Umbilical cord (tissue), 2 donors: Measurements from ENCODE around the gene CTSW. TPM values are rescaled to one million over a fixed set of nuclear protein-coding genes. Genes with fewer than 3 reads are reported as not detected.
A peak's percentile ranks its signal among the peaks of the same experiment; 100 is the strongest.

Experiments
- DNase-seq: peaks from one replicate; pipeline ENCODE4 v3.0.0-alpha.2; 2015; ENCODE audit warnings: low spot score
- total RNA-seq: library from RNA; depleted of rRNA; stranded (reverse); fragments of >200 nt; gene quantifications from one replicate; pipeline ENCODE4 v1.2.3, GENCODE V29; 2014; ENCODE audit warnings: low replicate concordance; ENCODE audit not compliant: insufficient read depth

Gene CTSW
- total RNA-seq, 1 donor from 2014 or later: not detected

DNA sequence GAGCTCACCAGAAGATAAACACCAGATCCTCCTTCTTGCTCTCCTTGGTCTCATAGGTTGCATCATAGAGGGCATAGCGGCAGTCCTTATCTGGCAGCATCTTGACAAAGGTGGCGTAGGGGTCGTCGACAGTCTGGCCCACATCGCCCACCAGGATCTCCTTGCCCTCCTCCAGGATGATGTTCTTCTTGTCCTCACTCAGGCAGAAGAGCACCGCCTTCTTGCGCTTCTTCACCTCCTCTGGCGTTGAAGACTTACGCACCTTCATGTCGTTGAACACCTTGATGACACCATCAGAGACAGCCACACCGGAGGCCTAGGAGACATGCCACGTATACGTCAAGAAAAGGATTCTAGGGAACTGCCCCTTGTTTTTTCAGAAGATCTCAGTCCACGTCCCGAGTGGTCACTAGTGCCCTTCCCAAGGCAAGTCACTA lies 23.7 kb upstream of the CTSW start:
- DNase-seq: no peak

DNA sequence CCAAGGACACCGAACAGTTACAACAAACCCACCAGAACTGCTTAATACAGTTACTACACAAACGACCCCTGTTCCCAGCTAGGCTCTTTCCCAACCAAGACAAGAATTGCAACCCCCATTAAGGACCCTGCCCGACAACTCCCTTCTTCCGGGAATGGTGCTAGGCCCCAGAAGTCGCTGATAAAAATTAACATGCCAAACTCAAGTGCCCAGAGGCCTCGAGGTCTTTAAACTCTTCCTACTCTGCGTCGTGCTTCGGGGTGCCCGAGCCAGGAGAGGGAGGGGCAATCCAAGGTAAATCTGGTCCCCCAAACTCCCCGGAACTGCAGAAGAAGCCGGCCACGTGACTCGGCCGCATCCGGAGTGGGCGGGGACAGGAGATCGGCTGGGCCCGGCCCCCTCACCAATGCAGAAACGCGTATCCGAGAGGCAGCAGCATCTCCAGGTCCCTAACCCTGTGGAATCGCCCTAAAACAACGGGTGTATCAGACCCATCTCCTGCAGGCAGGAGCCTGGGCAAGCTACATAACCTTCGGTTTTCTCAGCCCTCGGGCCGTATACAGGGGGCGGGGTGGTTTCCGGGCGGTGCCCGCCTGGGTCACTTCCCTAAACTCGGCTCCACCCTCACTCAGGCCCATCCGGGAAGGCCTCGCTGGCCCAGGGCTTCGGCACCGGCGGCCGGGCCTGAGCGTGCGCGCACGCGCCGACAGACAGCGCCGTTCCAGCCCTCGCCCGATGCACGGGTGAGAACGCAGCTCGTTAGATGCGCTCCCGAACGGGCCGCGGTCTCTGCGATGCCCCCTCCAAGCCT lies 22.7 kb upstream of the CTSW start:
- DNase-seq: peak; percentile 84

DNA sequence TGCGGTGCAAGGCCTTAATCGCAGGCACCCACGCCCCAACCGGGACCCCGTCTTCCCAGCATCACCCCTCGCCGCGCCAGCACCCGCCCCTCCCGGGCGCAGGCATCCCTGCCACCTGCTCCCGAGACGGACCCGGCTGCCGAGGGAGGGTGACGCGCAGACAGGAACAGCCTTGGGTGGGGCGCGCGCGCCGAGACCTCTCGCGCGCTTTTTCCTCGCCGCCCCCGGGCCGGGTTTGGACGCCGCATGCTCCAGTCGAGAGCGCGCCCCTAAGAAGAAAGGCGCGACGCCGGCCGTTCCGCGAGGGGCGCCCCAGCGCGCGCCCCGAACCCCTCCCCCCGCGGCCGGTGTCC lies 22.2 kb upstream of the CTSW start:
- DNase-seq: peak; percentile 52

DNA sequence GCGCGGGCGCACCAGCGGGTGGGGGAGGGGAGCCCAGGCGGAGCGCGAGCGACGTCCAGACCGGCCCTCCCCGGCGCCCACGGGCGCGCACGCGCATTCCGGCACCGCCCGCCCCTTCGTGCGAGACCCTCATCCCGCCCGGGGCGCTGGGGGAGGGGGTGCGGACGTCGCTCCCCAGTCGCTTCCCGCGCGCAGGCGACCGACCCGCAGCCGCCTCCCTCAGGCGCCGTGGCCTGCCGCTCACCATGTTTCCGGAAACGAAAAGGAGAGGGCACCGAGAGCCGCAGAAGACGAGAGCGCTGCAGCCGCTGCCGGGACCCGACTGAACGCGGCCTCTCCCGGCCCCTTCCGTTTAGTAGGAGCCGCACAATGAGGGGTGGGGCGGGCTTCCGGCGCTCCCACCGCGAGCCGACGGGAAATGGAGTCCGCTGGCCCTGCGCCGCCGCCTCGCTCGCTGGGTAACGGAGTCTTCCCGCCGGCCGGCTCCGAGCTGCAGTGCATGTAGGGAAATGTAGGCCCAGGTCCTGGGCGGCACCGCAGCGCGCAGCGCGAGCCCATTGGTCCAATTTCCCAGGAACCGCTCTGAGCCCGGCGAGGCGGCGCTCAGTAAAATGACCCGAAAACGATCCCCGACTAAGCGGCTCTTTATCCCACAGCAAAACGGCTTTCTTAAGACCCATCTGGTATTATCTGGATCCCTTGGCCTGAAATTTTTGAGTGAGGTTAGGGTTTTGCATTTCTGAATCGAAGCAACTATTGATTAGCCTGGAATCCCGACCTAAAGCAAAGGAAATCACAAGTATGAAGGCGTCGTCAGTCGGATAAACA lies 21.6 kb upstream of the CTSW start, which contains the start of gene CFL1:
CFL1 (minus strand) TSS at position 328 of the 828 bp plus-strand sequence; CDS start at position 247, 81 bp downstream.
- DNase-seq: peak; percentile 99

DNA sequence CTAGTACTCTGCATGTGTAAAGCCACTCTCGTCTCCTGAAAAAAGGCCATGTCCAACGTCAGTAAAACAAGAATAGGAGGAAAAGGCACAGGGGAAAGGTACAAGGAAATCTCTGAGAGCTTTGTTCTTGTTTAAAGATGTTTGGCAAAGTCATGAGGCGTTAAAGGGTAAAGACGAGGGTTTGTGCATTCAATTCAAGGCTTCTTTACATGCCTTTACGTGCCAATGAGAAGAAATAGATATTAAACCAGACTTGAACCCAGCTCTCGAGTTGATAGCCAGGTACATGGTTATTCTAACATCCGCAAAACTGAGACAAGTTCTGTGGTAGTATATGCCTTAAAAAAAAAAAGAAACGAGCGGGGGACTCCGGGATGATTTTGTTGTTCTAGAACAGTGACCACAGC lies 21.0 kb upstream of the CTSW start:
- no peak for DNase-seq

DNA sequence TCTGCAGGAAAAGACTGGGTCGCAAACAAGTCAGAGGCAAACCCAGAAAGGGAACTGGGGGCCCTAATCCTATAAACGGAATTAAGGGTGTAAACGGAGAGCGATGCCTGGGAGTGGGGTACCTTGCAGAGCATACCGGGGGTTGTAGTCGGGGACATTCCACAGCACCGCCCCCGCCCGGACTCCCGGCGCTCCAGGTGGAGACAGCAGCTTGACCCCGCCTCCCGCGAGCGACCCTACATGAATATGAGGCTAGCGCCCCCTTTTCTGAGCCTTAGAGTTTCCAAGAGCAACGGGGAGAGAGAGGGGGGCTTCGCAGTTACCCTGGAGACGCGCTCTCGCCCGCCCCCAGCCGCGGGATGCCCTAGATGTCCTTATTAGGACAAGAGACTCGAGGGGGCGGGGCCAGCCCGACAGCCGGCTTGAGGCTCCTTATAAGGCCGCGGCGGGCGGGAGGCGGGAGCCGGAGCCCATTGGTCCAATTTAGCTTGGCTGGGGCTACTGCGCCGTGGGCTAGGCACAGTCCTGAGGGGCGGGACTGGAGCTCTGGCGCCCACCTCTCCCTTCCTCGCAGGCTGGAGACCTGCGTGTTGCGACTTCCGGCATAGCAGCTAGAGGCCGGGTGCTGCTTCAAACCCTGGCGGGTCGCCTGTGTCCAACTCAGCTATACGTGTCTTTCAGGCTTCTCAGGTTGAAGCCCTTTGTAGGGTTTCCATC lies 20.4 kb upstream of the CTSW start:
- DNase-seq: peak; percentile 99

DNA sequence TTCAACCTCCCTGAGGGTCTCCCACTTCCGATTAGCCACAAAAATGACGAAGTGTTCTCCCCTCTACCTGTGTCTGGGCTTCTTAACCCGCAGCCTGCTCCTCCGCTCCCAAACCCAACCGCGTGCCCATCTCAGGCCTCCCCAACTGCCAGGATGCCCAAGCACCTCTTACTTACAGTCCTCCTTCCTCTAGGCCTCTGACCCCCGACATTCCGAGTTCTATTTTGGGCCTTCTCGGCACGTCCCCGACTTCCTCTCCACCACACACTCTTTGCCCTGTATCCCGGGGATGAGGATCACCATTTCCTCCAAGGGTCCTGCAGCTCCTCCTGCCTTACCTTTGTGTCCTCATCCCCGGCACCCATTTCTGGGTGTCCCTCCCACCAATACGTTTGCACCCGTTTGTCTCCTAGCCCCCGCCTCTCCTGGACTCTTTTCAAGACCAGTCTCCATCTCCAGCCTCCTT lies 19.8 kb upstream of the CTSW start:
- DNase-seq: no peak

DNA sequence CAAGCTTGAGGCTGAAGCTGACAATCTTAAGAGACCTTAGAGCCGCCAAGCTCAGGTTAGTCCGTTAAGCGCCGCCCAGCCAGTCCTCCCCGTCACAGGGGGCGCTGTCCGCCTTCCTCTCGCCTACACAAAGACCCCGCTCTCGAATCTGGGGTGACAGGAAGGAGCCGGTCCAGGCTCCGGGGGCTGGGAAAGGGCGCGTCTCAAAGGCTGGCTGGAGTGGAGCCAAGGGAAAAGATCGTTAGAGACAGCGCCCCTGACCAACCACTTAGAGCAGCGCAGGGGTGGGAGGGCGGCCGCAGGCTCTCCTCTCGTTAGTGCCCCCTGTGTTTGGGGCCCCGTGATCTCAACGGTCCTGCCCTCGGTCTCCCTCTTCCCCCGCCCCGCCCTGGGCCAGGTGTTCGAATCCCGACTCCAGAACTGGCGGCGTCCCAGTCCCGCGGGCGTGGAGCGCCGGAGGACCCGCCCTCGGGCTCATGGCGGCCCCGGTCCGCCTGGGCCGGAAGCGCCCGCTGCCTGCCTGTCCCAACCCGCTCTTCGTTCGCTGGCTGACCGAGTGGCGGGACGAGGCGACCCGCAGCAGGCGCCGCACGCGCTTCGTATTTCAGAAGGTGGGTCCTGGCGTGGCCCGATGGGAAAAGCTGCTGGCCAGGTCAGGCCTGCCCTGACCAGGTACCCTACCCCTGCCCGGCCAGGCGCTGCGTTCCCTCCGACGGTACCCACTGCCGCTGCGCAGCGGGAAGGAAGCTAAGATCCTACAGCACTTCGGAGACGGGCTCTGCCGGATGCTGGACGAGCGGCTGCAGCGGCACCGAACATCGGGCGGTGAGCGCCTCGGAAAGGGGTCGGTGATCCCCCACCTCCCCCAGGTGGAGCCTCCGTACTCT lies 19.1 kb upstream of the CTSW start, which contains the start of gene MUS81:
MUS81 (plus strand) TSS at position 156 of the 887 bp plus-strand sequence; CDS start at position 477, 321 bp downstream.
- DNase-seq: peak; percentile 99

DNA sequence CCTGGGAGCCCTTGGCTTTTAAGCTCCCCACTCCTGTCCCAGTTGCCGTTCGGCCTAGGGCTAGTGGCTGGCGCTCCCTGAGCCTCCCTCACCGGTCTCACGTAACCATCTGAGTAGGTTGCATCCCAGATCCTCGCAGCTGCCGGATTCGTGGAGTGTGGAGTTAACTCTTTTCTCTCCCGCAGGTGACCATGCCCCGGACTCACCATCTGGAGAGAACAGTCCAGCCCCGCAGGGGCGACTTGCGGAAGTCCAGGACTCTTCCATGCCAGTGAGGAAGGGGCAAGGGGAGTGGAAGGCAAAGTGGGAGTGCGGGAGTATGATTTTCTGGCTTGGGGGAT lies 18.5 kb upstream of the CTSW start:
- no peak for DNase-seq

DNA sequence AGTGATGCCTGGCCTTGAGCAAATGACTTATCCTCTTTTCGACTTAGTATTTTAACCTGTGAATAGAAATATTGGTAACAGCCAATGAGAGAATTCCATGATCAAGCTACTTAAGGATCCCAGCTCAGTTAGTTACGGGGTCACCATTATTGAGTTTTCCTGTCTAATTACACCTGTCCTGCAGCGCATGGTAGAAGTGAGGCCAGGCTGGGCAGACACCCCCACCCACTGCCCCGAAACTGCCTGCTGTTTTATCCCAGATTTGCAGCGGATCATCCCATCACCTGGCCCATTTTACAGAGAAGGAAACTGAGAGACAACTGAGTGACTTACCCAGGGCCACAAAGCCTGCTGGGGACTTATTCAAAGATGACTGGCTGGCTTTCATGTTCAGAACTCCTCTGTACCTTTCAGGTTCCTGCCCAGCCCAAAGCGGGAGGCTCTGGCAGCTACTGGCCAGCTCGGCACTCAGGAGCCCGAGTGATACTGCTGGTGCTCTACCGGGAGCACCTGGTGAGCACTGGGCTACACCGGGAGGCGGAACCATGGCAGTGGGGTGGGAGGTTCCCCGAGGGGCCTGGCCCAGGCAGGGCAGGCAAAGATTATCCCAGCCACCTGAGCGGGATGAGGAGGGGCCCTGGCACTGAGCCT lies 18.0 kb upstream of the CTSW start:
- no peak for DNase-seq

DNA sequence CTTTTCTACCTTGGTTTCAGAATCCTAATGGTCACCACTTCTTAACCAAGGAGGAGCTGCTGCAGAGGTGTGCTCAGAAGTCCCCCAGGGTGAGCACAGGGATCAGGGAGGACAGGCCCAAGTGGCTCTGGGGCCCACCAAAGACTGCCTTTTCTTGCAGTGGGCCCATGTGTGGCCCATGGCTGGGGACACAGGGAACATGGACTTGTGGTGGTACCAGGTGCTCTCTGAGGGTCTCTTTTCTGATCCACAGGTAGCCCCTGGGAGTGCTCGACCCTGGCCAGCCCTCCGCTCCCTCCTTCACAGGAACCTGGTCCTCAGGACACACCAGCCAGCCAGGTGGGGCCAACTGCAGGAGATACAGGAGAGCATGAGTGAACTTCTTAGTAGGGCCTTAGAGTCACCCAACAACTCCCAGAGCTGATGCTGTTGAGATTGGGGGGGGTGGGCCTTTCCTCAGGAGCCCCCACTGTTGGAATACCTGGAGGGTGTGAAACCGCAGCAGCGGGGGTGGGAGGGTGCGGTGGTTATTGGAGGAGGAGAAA lies 17.4 kb upstream of the CTSW start:
- no peak for DNase-seq

DNA sequence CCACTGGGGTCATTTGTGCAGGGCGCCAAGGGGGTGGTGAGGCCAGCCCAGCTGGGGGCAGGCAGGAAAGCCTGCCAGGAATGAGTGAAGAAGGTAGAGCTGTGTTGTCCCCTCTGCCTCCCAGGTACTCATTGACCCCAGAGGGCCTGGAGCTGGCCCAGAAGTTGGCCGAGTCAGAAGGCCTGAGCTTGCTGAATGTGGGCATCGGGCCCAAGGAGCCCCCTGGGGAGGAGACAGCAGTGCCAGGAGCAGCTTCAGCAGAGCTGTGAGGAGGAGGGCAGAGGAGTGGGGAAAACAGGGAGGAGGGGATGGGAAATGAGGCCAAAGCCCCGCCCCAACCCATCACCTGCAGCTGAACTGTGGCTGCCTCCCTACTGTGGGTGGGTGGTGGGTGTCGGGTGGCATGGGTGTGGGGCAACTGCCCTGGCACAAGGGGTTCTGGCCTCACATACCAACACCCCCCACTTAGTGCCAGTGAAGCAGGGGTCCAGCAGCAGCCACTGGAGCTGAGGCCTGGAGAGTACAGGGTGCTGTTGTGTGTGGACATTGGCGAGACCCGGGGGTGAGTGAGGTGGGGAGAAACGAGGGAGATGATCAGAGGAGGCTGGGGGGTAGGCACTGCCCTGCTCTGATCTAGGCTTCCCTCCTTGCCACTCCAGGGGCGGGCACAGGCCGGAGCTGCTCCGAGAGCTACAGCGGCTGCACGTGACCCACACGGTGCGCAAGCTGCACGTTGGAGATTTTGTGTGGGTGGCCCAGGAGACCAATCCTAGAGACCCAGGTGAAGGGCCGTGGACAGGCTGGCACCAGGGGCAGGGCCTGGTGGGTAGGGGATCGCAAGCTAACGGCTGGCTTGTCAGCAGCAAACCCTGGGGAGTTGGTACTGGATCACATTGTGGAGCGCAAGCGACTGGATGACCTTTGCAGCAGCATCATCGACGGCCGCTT lies 16.4 kb upstream of the CTSW start:
- DNase-seq: no peak

DNA sequence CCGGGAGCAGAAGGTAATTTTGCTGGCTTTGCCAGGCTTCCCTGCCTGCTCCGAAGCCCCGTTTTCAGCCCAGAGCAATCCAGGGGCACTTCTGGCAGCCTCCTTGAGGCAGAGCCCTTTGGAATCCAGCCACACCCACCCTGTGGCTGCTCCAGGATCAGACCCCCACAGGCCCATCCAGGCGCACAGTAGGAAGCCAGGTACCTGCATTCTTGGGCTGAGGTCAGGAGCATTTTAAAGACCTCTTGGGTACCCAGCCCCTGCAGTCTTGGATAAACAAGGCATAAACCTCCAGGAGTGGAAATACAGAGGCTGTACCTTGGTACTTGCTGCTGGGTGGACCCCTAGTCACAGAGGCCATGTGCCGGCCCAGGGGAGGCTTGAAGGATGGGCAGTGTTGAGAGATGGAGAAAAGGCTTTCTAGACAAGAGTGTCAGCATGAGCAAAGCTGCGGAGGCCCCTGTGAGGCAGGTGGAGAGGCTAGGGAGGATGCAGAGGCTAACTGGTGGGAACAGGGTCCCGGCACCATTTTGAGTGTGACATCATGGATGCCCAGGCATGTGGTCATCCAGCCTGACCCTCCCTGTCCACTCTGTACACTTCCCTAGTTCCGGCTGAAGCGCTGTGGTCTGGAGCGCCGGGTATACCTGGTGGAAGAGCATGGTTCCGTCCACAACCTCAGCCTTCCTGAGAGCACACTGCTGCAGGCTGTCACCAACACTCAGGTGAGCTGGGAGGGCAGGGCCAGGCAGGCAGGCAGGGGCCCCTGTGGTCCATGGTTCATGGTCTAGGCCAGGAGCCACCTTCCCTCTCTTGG lies 15.5 kb upstream of the CTSW start:
- no peak for DNase-seq

DNA sequence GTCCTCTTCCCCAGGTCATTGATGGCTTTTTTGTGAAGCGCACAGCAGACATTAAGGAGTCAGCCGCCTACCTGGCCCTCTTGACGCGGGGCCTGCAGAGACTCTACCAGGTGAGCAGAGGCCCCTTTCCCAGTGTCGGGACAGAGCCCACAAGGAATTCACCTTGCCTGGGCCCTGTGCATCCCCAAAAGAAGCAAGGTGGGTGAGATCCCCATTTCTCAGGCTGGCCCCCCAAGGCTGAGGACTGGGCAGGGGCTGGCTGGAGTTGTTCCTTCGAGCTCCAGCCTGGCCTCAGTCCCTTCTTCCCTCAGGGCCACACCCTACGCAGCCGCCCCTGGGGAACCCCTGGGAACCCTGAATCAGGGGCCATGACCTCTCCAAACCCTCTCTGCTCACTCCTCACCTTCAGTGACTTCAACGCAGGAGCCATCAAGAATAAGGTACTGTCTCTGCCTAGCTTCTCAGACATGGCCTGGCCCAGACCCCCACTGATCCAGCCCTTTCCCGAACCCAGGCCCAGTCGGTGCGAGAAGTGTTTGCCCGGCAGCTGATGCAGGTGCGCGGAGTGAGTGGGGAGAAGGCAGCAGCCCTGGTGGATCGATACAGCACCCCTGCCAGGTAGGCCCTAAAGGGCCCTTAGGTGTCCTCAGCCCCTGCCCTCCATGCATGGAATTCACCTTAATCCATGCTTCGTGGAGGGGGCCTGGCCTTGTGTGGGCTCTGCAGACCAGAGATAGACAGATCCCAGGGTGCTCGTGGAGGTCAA lies 14.7 kb upstream of the CTSW start:
- DNase-seq: no peak

DNA sequence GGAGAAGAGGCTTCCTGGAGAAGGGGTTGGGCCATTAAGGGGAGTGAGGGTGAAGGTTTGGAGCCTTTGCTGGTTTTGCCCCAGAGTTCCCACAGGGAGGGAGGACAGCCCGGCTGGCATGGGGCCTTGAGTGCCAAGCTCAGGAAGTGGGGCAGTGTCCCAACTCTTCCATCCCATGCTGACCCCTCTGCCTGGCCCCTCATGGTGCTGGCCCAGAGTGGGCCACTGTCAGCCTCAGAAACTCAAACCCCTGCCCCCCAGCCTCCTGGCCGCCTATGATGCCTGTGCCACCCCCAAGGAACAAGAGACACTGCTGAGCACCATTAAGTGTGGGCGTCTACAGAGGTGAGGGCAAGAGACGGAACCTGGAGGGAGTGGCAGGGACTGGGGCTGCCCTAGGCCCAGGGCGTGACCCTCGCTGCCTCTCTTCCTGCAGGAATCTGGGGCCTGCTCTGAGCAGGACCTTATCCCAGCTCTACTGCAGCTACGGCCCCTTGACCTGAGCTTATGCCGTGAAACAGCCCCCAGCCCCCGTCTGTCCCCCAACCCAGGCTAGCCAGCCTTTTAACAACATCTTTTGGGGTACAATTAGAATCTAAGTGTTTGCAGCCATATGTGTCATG lies 14.0 kb upstream of the CTSW start:
- no peak for DNase-seq

DNA sequence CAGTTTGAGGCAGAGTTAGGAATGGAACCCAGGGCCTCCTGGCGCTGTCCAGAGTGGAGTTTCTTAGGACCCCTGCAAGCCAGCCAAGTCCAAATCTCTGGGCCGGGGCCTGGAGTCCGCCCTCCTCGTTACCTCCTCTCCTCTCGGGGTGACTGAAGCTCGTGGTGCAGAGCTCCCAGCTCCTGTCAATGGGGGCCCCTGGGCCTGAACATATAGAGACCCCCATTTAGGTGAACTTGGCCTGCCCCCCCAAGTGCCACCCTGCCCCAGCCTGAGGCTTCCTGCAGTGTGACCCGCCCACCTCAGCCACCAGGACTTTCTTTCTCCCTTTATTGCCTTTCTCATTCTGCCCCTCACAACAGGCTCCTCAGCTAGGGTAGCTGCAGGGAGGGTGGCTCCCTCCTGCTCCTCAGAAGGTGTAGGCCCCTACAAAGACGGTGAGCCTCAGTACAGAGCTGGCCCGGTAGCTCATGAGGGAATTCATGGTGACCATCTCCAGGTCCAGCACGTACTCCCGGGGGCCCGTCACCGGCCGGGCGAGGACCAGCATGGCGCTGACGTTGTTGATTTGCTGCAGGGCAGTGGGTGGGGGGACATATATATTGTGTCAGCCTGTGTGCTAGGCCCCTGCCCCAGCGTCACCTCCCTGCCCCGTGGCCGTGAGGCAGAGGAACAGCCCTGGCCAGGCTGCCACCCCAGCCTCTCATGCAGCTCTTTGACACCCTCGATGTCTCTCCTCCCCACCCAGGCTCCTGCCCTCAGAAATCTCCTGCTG lies 12.9 kb upstream of the CTSW start:
- DNase-seq: no peak
